Naive thymus-derived CD8-positive, alpha-beta T cell (primary cell): ENCODE results near the gene WDR76. TPM values are rescaled to one million over a fixed set of nuclear protein-coding genes. Genes with fewer than 3 reads are reported as not detected.
"Not testable (repeated sequence)": the region's sequence is repeated elsewhere in the genome, so short reads cannot be mapped to it uniquely, and the experiment has no call there.

Experiments used
- ATAC-seq, 2 donors: fragments of 150-1000 bp; cut with Tn5 transposase in 1 of 2; sonication (Bioruptor Pico), chemical (Tn5 transposase) in 1 of 2; 1 replicate in 1 of 2; 2 replicates in 1 of 2; pipeline ENCODE4 v1.10.0; 2021; ENCODE audit warnings: mild to moderate bottlenecking in 2 of 2, moderate library complexity in 2 of 2
- POLR2A ChIA-PET: fragments of 350-600 bp; sonication (Branson Sonifier 250); formaldehyde crosslinking; loops from one replicate; lab custom pipeline; 2021; ENCODE audit warnings: antibody characterized with exemption; lab: Charles Lee
- DNase-seq, 10 donors: peaks; one replicate each; pipeline versions ENCODE4 v3.0.0 to v3.0.0-alpha.2; 2020 to 2022
- H3K27ac Mint-ChIP-seq, 10 donors: one replicate each; pipeline ENCODE4 v1.8.0; 2020 to 2022; ENCODE audit warnings: mild to moderate bottlenecking in 10 of 10, mixed read lengths in 10 of 10, moderate library complexity in 4 of 10, inconsistent platforms in 1 of 10
- H3K27me3 Mint-ChIP-seq, 5 donors: one replicate each; pipeline ENCODE4 v1.8.0; 2021 to 2022; ENCODE audit warnings: mixed read lengths in 5 of 5
- H3K36me3 Mint-ChIP-seq, 3 donors: one replicate each; pipeline ENCODE4 v1.8.0; 2020 to 2022; ENCODE audit warnings: mixed read lengths in 3 of 3, mild to moderate bottlenecking in 2 of 3, inconsistent platforms in 1 of 3
- H3K4me1 Mint-ChIP-seq, 4 donors: one replicate each; pipeline ENCODE4 v1.8.0; 2021 to 2022; ENCODE audit warnings: mixed read lengths in 4 of 4
- H3K4me3 Mint-ChIP-seq, 10 donors: one replicate each; pipeline ENCODE4 v1.8.0; 2020 to 2022; ENCODE audit warnings: mild to moderate bottlenecking in 10 of 10, mixed read lengths in 10 of 10, moderate library complexity in 6 of 10, inconsistent platforms in 1 of 10
- H3K9me3 Mint-ChIP-seq, 9 donors: one replicate each; pipeline ENCODE4 v1.8.0; 2020 to 2022; ENCODE audit warnings: mixed read lengths in 9 of 9, mild to moderate bottlenecking in 3 of 9, inconsistent platforms in 1 of 9, moderate library complexity in 1 of 9
- polyA plus RNA-seq, 3 donors: library from polyadenylated mRNA; unstranded; fragments of 300-500 nt; fragmentation: Illumina TruSeq; gene quantifications; one replicate each; pipeline ENCODE4 v1.2.3, GENCODE V29; 2021
- total RNA-seq, 8 experiments: library from RNA in 2 of 8; stranded (reverse) in 2 of 8; gene quantifications; one replicate each; pipeline ENCODE4 v1.2.3 and lab custom pipeline; 2021 to 2026

WDR76 gene
- total and polyA plus RNA-seq, 5 experiments from 2014 or later = 5.3 to 12.3 (median 7.3) TPM

- H3K27ac Mint-ChIP-seq, H3K4me3 Mint-ChIP-seq, ATAC-seq, H3K9me3 Mint-ChIP-seq, H3K4me1 Mint-ChIP-seq, DNase-seq, H3K27me3 Mint-ChIP-seq: not testable (repeated sequence)
- POLR2A ChIA-PET = interaction anchor here (0.8 kb wide), 1 partner anchor 300 kb away, joined by 4 read pairs; no protein-coding TSS in a partner anchor
- peaks cover 0 to 51% (median 20%) of the 10 kb centered on the region in 3 donors for H3K36me3 Mint-ChIP-seq
Observed at GRCh38 chr15:43866636-43867035, 39.8 kb downstream of the WDR76 start.

GRCh38 chr15:43867096-43867495 lies 40.3 kb downstream of the WDR76 start:
- Mint-ChIP-seq H3K36me3 (peaks cover 0 to 48% (median 20%) of the 10 kb centered on the region in 3 donors), H3K9me3 (no peaks in the 10 kb centered on the region), H3K27me3 (no peaks in the 10 kb centered on the region), H3K27ac (no peak overlapping the region), H3K4me3 (no peak overlapping the region), H3K4me1 (peaks cover 0 to 4% (median 0%) of the 10 kb centered on the region in 4 donors)
- ATAC-seq = no peak
- POLR2A ChIA-PET = interaction anchor here (0.8 kb wide), 1 partner anchor 299 kb away, joined by 4 read pairs; no protein-coding TSS in a partner anchor
- DNase-seq = no peak

GRCh38 chr15:43868406-43868805 lies 41.6 kb downstream of the WDR76 start:
- ATAC-seq (no peak), DNase-seq (no peak)
- H3K4me1 Mint-ChIP-seq = peaks cover 0 to 4% (median 0%) of the 10 kb centered on the region in 4 donors
- no peak overlapping the region for H3K27ac Mint-ChIP-seq
- no peak overlapping the region for H3K4me3 Mint-ChIP-seq
- H3K36me3 Mint-ChIP-seq = peaks cover 0 to 40% (median 20%) of the 10 kb centered on the region in 3 donors
- H3K27me3 Mint-ChIP-seq = no peaks in the 10 kb centered on the region
- POLR2A ChIA-PET = no interaction called here
- H3K9me3 Mint-ChIP-seq = no peaks in the 10 kb centered on the region

- Mint-ChIP-seq H3K36me3 (peaks cover 0 to 21% (median 4%) of the 10 kb centered on the region in 3 donors), H3K27ac (no peak overlapping the region), H3K4me3 (no peak overlapping the region), H3K9me3 (no peaks in the 10 kb centered on the region), H3K4me1 (peaks cover 0 to 4% (median 0%) of the 10 kb centered on the region in 4 donors), H3K27me3 (no peaks in the 10 kb centered on the region)
- no peak for ATAC-seq
- DNase-seq = no peak
- POLR2A ChIA-PET = no interaction called here
Observed at GRCh38 chr15:43871835-43872234, 45.0 kb downstream of the WDR76 start.

- H3K36me3 Mint-ChIP-seq = peaks cover 0 to 14% (median 4%) of the 10 kb centered on the region in 3 donors
- no peaks in the 10 kb centered on the region for H3K9me3 Mint-ChIP-seq
- no peak overlapping the region for H3K4me3 Mint-ChIP-seq
- no peaks in the 10 kb centered on the region for H3K27me3 Mint-ChIP-seq
- H3K27ac Mint-ChIP-seq = peak overlapping the region in 1 of 10 donors; percentile 36
- DNase-seq (peak in 4 of 10 donors; percentile 1 to 17 (median 10)), ATAC-seq (no peak)
- POLR2A ChIA-PET = no interaction called here
- H3K4me1 Mint-ChIP-seq = peaks cover 0 to 4% (median 0%) of the 10 kb centered on the region in 4 donors
Observed at GRCh38 chr15:43872416-43873020, 45.7 kb downstream of the WDR76 start.

- no peaks in the 10 kb centered on the region for H3K27me3 Mint-ChIP-seq
- H3K9me3 Mint-ChIP-seq = no peaks in the 10 kb centered on the region
- no peak overlapping the region for H3K4me3 Mint-ChIP-seq
- no peak overlapping the region for H3K27ac Mint-ChIP-seq
- ATAC-seq = no peak
- POLR2A ChIA-PET = no interaction called here
- peaks cover 0 to 11% (median 3%) of the 10 kb centered on the region in 3 donors for H3K36me3 Mint-ChIP-seq
- no peak for DNase-seq
- H3K4me1 Mint-ChIP-seq = no peaks in the 10 kb centered on the region
Observed at GRCh38 chr15:43873651-43874050, 46.8 kb downstream of the WDR76 start.

- no peak for ATAC-seq
- H3K4me1 Mint-ChIP-seq = peaks cover 0 to 3% (median 0%) of the 10 kb centered on the region in 4 donors
- no peaks in the 10 kb centered on the region for H3K27me3 Mint-ChIP-seq
- H3K27ac Mint-ChIP-seq = no peak overlapping the region
- POLR2A ChIA-PET = no interaction called here
- DNase-seq = no peak
- peaks cover 0 to 6% (median 0%) of the 10 kb centered on the region in 3 donors for H3K36me3 Mint-ChIP-seq
- H3K9me3 Mint-ChIP-seq = no peaks in the 10 kb centered on the region
- H3K4me3 Mint-ChIP-seq = no peak overlapping the region
Observed at GRCh38 chr15:43876872-43877271, 50.1 kb downstream of the WDR76 start.

- DNase-seq = no peak
- H3K36me3 Mint-ChIP-seq = peaks cover 0 to 6% (median 0%) of the 10 kb centered on the region in 3 donors
- no peak overlapping the region for H3K4me3 Mint-ChIP-seq
- H3K27ac Mint-ChIP-seq = no peak overlapping the region
- H3K4me1 Mint-ChIP-seq = peaks cover 0 to 3% (median 0%) of the 10 kb centered on the region in 4 donors
- POLR2A ChIA-PET = no interaction called here
- H3K27me3 Mint-ChIP-seq = no peaks in the 10 kb centered on the region
- ATAC-seq = no peak
- no peaks in the 10 kb centered on the region for H3K9me3 Mint-ChIP-seq
Observed at GRCh38 chr15:43877371-43877770, 50.6 kb downstream of the WDR76 start.

- no peak overlapping the region for H3K27ac Mint-ChIP-seq
- ATAC-seq = no peak
Observed at GRCh38 chr15:43878446-43878845, 51.6 kb downstream of the WDR76 start.

GRCh38 chr15:43879386-43880355 lies 52.9 kb downstream of the WDR76 start:
- Mint-ChIP-seq H3K4me3 (no peak overlapping the region), H3K27ac (no peak overlapping the region), H3K27me3 (no peaks in the 10 kb centered on the region), H3K36me3 (peaks cover 0 to 3% (median 0%) of the 10 kb centered on the region in 3 donors), H3K9me3 (no peaks in the 10 kb centered on the region), H3K4me1 (peaks cover 0 to 3% (median 0%) of the 10 kb centered on the region in 4 donors)
- DNase-seq (no peak), ATAC-seq (no peak)
- POLR2A ChIA-PET = no interaction called here

More at GRCh38 chr15:43878446-43878845, 51.6 kb downstream of the WDR76 start:
- POLR2A ChIA-PET = no interaction called here
- H3K36me3 Mint-ChIP-seq = peaks cover 0 to 6% (median 0%) of the 10 kb centered on the region in 3 donors
- H3K9me3 Mint-ChIP-seq = no peaks in the 10 kb centered on the region
- no peak for DNase-seq
- H3K27me3 Mint-ChIP-seq = no peaks in the 10 kb centered on the region
- H3K4me3 Mint-ChIP-seq = no peak overlapping the region
- H3K4me1 Mint-ChIP-seq = peaks cover 0 to 3% (median 0%) of the 10 kb centered on the region in 4 donors

GRCh38 chr15:43880406-43881194 lies 53.8 kb downstream of the WDR76 start:
- Mint-ChIP-seq H3K36me3 (peaks cover 0 to 3% (median 0%) of the 10 kb centered on the region in 3 donors), H3K9me3 (no peaks in the 10 kb centered on the region), H3K27ac (no peak overlapping the region), H3K4me3 (no peak overlapping the region), H3K27me3 (no peaks in the 10 kb centered on the region), H3K4me1 (peaks cover 0 to 3% (median 0%) of the 10 kb centered on the region in 4 donors)
- ATAC-seq = no peak
- DNase-seq = no peak
- POLR2A ChIA-PET = no interaction called here

- ATAC-seq = no peak
- no peak for DNase-seq
- POLR2A ChIA-PET = no interaction called here
- peaks cover 0 to 3% (median 0%) of the 10 kb centered on the region in 4 donors for H3K4me1 Mint-ChIP-seq
- no peak overlapping the region for H3K27ac Mint-ChIP-seq
- H3K36me3 Mint-ChIP-seq = peaks cover 0 to 3% (median 0%) of the 10 kb centered on the region in 3 donors
- no peak overlapping the region for H3K4me3 Mint-ChIP-seq
- H3K9me3 Mint-ChIP-seq = no peaks in the 10 kb centered on the region
- H3K27me3 Mint-ChIP-seq = no peaks in the 10 kb centered on the region
Observed at GRCh38 chr15:43881245-43881644, 54.4 kb downstream of the WDR76 start.
